ENCODE measurements around the gene RFPL1.

DNA sequence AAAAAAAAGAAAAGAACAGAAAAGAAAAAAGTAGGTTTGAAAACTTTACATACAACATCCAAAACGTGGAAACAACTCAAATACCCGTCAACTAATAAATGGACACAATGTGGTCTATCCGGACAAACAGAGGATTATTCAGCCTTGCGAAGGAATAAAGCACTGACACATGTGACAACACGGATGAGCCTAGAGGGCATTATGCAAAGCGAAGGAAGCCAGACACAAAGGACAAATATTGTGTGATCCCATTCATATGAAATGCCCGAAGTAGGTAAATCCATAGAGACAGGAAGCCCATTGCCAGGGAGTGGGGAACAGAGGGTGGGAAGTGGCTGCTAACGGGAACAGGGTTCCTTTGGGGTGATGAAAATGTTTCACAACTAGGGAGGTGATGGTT lies 11.8 kb downstream of the RFPL1 start:
- no peak for TF ChIP-seq CTCF (IDR thresholded peaks at IDR 0.05; ENCODE audit: low read depth, low read length, poor library complexity, severe bottlenecking)
- TF ChIP-seq EZH2phosphoT487 (IDR thresholded peaks at IDR 0.05; ENCODE audit: borderline replicate concordance, low read length) = no peak
